Effector memory CD8-positive, alpha-beta T cell (primary cell): ENCODE data around the gene METTL3.
A peak's percentile ranks its signal among the peaks of the same experiment; 100 is the strongest.

ENCODE experiments used
- ATAC-seq: fragments of 150-1000 bp; cut with Tn5 transposase; replicated peaks from 2 replicates; pipeline ENCODE4 v1.10.0; 2021; ENCODE audit warnings: mild to moderate bottlenecking, moderate library complexity
- DNase-seq, 3 experiments: peaks; one replicate each; pipeline ENCODE4 v3.0.0; 2021
- H3K27ac Mint-ChIP-seq, 2 donors: one replicate each; pipeline ENCODE4 v1.8.0; 2022; ENCODE audit warnings: mild to moderate bottlenecking in 2 of 2, mixed read lengths in 2 of 2, moderate library complexity in 2 of 2
- H3K27me3 Mint-ChIP-seq, 2 donors: one replicate each; pipeline ENCODE4 v1.8.0; 2022; ENCODE audit warnings: mixed read lengths in 2 of 2
- H3K36me3 Mint-ChIP-seq: one replicate; pipeline ENCODE4 v1.8.0; 2022; ENCODE audit warnings: mild to moderate bottlenecking, moderate library complexity, mixed read lengths; ENCODE audit not compliant: insufficient read depth
- H3K4me1 Mint-ChIP-seq, 2 donors: one replicate each; pipeline ENCODE4 v1.8.0; 2022; ENCODE audit warnings: low read depth in 2 of 2, mixed read lengths in 2 of 2
- H3K4me3 Mint-ChIP-seq, 2 donors: one replicate each; pipeline ENCODE4 v1.8.0; 2022; ENCODE audit warnings: mild to moderate bottlenecking in 2 of 2, mixed read lengths in 2 of 2, moderate library complexity in 2 of 2
- H3K9me3 Mint-ChIP-seq, 2 donors: one replicate each; pipeline ENCODE4 v1.8.0; 2022; ENCODE audit warnings: mixed read lengths in 2 of 2

METTL3 gene

GRCh38 chr14:21523203-21523602, 12.1 kb upstream of the METTL3 start:
- no peak overlapping the region for H3K27ac Mint-ChIP-seq

GRCh38 chr14:21521501-21521900, 10.4 kb upstream of the METTL3 start:
- ATAC-seq: no peak
- Mint-ChIP-seq H3K36me3 (no peaks in the 10 kb centered on the region), H3K4me1 (peaks cover 4 to 5% of the 10 kb centered on the region in 2 donors), H3K9me3 (no peaks in the 10 kb centered on the region), H3K27ac (no peak overlapping the region), H3K4me3 (no peak overlapping the region), H3K27me3 (peaks cover 7 to 12% of the 10 kb centered on the region in 2 donors)
- no peak for DNase-seq

More at GRCh38 chr14:21523203-21523602, 12.1 kb upstream of the METTL3 start:
- ATAC-seq: no peak
- Mint-ChIP-seq H3K4me1 (peaks cover 4 to 10% of the 10 kb centered on the region in 2 donors), H3K36me3 (no peaks in the 10 kb centered on the region), H3K9me3 (no peaks in the 10 kb centered on the region), H3K4me3 (no peak overlapping the region), H3K27me3 (peaks cover 6 to 10% of the 10 kb centered on the region in 2 donors)
- no peak for DNase-seq

DNA sequence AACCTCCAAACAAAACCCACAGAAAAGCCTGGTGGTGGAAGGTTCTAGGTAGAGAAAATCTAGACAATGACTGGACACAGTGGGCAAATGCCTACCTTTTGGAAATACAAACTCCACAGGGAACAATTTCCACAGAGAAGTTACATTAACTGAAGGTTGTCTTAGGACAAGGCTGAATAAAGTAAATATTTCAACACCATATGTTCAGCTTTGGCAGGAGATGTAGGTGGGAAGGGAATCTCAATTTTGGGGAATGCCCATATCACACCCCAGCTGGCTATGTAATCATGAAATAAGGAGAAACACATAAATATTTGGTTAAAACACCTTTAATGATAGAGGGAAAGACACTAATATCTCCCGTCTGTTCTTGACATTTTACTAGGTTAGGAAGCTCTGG, 9.6 kb upstream of the METTL3 start:
- Mint-ChIP-seq H3K27me3 (peaks cover 7 to 12% of the 10 kb centered on the region in 2 donors), H3K9me3 (no peaks in the 10 kb centered on the region), H3K4me3 (no peak overlapping the region), H3K4me1 (peaks cover 4 to 5% of the 10 kb centered on the region in 2 donors), H3K36me3 (no peaks in the 10 kb centered on the region), H3K27ac (no peak overlapping the region)
- ATAC-seq: no peak
- no peak for DNase-seq

- ATAC-seq: no peak
- no peak for DNase-seq
- H3K27me3 Mint-ChIP-seq: peaks cover 7 to 12% of the 10 kb centered on the region in 2 donors
- no peaks in the 10 kb centered on the region for H3K9me3 Mint-ChIP-seq
- no peaks in the 10 kb centered on the region for H3K36me3 Mint-ChIP-seq
- H3K4me1 Mint-ChIP-seq: no peaks in the 10 kb centered on the region
- H3K4me3 Mint-ChIP-seq: no peak overlapping the region
- no peak overlapping the region for H3K27ac Mint-ChIP-seq
These were observed 7.6 kb upstream of the METTL3 start for GRCh38 chr14:21518725-21519124.

DNA sequence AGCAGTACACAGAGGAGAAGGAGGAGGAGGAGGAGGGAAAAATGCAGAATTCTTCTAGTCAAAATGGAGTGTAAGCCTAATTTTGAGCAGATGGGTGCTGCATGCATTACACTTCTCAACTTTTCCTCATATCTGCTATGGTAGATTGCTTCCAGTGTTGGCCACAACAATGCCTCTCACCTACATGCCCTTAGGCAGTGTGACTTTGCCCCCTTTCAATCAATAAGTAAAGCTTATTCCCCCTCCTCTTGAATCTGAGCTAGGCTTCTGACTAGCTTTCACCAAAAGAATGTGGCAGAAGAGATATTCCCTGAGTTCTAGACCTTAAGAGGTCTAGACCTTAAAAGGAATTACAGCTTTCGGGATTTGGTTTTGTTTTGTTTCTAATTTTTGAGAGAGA, 3.2 kb upstream of the METTL3 start:
- H3K36me3 Mint-ChIP-seq: peaks cover 13% of the 10 kb centered on the region
- no peak overlapping the region for H3K4me3 Mint-ChIP-seq

GRCh38 chr14:21509432-21510143, 1.6 kb downstream of the METTL3 start:
- Mint-ChIP-seq H3K27ac (peak overlapping the region; percentile 98), H3K9me3 (no peaks in the 10 kb centered on the region), H3K27me3 (no peaks in the 10 kb centered on the region), H3K36me3 (peaks cover 22% of the 10 kb centered on the region), H3K4me1 (peaks cover 29 to 48% of the 10 kb centered on the region in 2 donors), H3K4me3 (peak overlapping the region; percentile 97 to 99)
- DNase-seq (no peak), ATAC-seq (no peak)

More for the DNA sequence above, 3.2 kb upstream of the METTL3 start:
- Mint-ChIP-seq H3K27ac (no peak overlapping the region), H3K4me1 (peaks cover 14 to 21% of the 10 kb centered on the region in 2 donors), H3K9me3 (no peaks in the 10 kb centered on the region), H3K27me3 (peaks cover 7 to 12% of the 10 kb centered on the region in 2 donors)
- DNase-seq: no peak
- no peak for ATAC-seq

- Mint-ChIP-seq H3K36me3 (peaks cover 33% of the 10 kb centered on the region), H3K4me1 (peaks cover 29 to 48% of the 10 kb centered on the region in 2 donors), H3K27me3 (no peaks in the 10 kb centered on the region), H3K27ac (no peak overlapping the region), H3K4me3 (no peak overlapping the region), H3K9me3 (no peaks in the 10 kb centered on the region)
- DNase-seq (no peak), ATAC-seq (no peak)
These were observed 4.6 kb downstream of the METTL3 start for GRCh38 chr14:21506557-21506956.

DNA sequence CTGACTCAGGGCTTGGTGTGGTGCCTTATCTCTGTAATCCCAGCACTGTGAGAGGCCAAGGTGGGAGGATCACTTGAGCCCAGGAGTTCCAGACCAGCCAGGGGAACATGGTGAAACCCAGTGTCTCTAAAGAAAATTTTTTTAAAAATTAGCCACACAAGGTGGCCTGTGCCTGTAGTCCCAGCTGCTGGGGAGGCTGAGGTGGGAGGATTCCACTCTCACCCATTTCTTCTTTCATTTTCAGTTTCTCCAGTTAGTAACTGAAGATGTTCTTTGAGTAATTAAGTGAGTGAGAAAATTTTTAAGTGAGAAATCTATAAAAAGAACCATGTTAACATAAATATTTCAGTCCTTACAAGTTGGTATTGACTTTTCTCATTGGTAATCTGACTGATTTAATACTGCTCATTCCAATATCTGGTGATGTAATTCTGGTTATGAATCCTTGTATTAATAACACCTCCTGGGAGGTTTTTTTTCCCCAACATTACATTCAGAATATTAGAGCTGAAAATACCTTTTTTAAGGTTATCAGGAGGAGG, 6.1 kb downstream of the METTL3 start:
- ATAC-seq: peak; percentile 55
- H3K4me1 Mint-ChIP-seq: peaks cover 22 to 42% of the 10 kb centered on the region in 2 donors
- no peak for DNase-seq

GRCh38 chr14:21503376-21503775, 7.8 kb downstream of the METTL3 start:
- DNase-seq: no peak
- H3K36me3 Mint-ChIP-seq: peaks cover 47% of the 10 kb centered on the region
- H3K27me3 Mint-ChIP-seq: no peaks in the 10 kb centered on the region
- H3K9me3 Mint-ChIP-seq: no peaks in the 10 kb centered on the region
- peaks cover 12 to 25% of the 10 kb centered on the region in 2 donors for H3K4me1 Mint-ChIP-seq
- no peak overlapping the region for H3K4me3 Mint-ChIP-seq
- no peak for ATAC-seq
- peak overlapping the region; percentile 41 to 57 for H3K27ac Mint-ChIP-seq

More for the DNA sequence above, 6.1 kb downstream of the METTL3 start:
- no peaks in the 10 kb centered on the region for H3K9me3 Mint-ChIP-seq
- H3K36me3 Mint-ChIP-seq: peaks cover 35% of the 10 kb centered on the region
- peak overlapping the region in 1 of 2 donors; percentile 20 for H3K4me3 Mint-ChIP-seq
- H3K27me3 Mint-ChIP-seq: no peaks in the 10 kb centered on the region
- peak overlapping the region in 1 of 2 donors; percentile 49 for H3K27ac Mint-ChIP-seq

DNA sequence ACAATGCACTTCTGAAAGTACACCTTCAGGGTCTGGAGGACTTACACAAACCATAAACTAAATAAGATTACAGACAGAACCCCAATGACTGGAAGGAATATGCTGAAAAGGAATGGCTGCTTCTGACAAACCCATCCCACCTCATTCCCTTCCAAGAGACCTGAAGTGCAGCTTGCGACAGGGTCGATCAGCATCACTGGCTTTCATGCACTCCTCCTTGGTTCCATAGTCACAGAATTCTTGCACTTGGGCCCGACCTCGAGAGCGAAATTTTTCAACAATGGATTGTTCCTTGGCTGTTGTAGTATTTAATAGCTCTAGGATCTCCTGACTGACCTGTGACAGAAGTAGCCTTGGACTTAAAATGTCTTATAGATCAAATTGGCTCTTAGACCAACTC, 9.6 kb downstream of the METTL3 start:
- H3K4me3 Mint-ChIP-seq: no peak overlapping the region
- peaks cover 65% of the 10 kb centered on the region for H3K36me3 Mint-ChIP-seq
- H3K27me3 Mint-ChIP-seq: no peaks in the 10 kb centered on the region
- H3K9me3 Mint-ChIP-seq: no peaks in the 10 kb centered on the region
- ATAC-seq: no peak
- H3K4me1 Mint-ChIP-seq: peaks cover 7 to 17% of the 10 kb centered on the region in 2 donors
- H3K27ac Mint-ChIP-seq: peak overlapping the region in 1 of 2 donors; percentile 35
- DNase-seq: no peak

- Mint-ChIP-seq H3K36me3 (peaks cover 87% of the 10 kb centered on the region), H3K27ac (no peak overlapping the region), H3K27me3 (no peaks in the 10 kb centered on the region), H3K4me1 (peaks cover 2 to 7% of the 10 kb centered on the region in 2 donors), H3K4me3 (no peak overlapping the region), H3K9me3 (no peaks in the 10 kb centered on the region)
- ATAC-seq (peak; percentile 83), DNase-seq (peak; percentile 23 to 36 (median 24))
These were observed 12.3 kb downstream of the METTL3 start for GRCh38 chr14:21498540-21499526.

- DNase-seq (no peak), ATAC-seq (no peak)
- Mint-ChIP-seq H3K9me3 (no peaks in the 10 kb centered on the region), H3K4me1 (peaks cover 2 to 7% of the 10 kb centered on the region in 2 donors), H3K36me3 (peaks cover 97% of the 10 kb centered on the region), H3K27ac (peak overlapping the region in 1 of 2 donors; percentile 17), H3K4me3 (no peak overlapping the region), H3K27me3 (no peaks in the 10 kb centered on the region)
These were observed 14.7 kb downstream of the METTL3 start for GRCh38 chr14:21496453-21496852.
